Measurements from ENCODE around the gene ARHGAP35.
A peak's percentile ranks its signal among the peaks of the same experiment; 100 is the strongest.
"Not testable (repeated sequence)": the region's sequence is repeated elsewhere in the genome, so short reads cannot be mapped to it uniquely, and the experiment has no call there.

ARHGAP35 gene

GRCh38 chr19:46860846-46861690 is at the start of gene ARHGAP35:
TSS of gene ARHGAP35 (plus strand) at chr19:46860997. CDS start at chr19:46918676, 57,679 bp downstream.
- DNase-seq = no peak

DNA sequence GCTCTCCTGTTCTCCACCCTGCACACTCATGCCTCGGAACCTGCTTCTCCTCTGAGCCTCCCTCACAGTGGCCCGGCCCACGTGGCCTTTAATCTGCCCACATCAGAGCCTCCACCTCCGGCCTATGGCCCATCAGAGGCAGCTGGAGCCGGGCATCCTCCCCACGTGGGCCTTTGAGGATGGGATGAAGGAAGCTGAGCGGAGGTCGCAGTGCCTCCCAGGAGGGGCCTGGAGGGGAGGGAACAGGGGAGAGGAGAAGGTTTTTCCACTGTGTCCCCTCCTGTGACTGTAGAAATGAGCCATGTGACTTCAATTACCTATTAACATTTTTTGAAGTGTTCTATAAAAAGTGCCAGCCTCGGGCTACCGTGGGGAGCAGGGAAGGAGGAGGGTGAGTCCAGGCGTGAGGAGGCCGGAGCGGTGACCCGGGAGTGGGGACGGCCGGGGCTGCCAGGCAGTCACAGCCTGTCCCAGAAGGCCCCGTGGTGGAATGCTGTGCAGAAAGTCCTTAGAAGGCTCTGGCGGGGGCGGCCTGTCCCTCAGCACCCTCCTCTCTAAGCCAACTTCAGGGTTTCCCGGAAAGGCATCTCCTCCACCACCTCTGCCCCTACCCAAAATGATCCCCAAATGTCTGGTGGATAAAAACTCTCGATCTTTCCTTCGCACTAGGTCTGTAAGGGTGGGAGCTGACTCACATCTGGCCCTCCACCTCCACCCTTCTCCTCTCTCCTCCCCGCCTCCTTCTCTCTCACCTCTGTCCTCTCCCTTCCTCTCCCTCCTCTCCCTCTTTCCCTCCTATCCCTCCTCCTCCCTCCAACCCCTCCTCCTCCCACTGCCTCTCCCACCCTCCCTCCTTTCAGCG is 47.6 kb upstream of the ARHGAP35 start:
- DNase-seq = no peak

DNA sequence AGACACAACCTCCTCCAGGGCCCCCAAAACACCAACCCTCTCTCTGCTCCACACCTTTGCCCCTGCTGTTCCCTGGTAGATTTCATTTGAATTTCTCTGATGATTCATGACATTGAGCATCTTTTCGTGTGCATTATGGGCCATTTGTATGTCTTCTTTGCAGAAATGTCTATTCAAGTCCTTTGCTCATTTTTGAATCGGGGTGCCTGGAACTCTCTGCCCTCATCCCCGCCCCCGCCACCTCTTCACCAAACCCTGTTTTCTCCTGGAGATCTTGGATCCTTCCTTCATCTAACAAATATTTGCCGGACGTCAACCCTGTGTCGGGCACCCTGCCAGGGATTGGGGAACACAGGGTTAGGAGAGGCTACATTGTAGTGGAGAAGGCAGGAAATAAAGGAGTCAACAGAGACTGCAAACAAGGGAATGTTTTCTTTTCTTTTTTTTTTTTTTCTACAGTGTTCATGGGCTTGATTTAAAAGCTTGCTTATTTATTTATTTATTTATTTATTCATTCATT is 46.9 kb upstream of the ARHGAP35 start:
- DNase-seq = no peak

DNA sequence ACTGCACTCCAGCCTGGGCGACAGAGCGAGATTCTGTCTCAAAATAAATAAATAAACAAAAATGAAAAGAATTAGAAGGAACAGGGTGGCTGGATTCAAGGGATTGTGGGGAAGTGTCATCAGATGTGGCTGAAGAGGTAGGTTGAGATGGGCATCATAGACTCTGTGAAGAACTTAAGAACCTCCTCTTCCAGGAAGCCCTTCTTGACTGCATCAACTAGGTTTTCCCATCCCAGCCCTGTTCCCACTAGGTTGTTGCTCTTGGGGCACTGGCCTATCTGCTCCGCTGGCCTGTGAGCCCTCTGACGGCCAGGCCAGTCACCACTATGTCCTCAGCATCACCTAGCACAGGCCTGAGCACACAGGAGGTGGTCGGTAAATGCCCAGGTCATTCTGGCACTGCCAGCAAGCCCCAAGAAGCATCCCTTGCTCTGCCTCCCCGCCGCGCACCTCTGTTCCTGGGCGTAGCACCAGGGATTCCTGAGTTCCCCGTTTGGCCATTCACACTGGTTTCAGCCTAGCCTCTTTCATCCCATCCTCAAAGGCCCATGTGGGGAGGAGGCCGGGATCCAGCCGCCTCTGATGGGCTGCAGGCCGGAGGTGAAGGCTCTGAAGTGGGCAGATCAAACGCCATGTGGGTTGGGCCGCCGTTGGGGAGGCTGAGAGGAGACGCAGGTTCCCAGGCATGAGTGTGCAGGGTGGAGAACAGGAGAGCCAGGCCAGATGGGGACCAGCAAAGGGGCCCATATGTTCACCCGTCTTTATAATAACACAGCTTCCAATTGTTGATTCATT is 44.8 kb upstream of the ARHGAP35 start:
- no peak for DNase-seq

- DNase-seq = no peak
Measured at GRCh38 chr19:46818812-46819211, 42.0 kb upstream of the ARHGAP35 start.

DNA sequence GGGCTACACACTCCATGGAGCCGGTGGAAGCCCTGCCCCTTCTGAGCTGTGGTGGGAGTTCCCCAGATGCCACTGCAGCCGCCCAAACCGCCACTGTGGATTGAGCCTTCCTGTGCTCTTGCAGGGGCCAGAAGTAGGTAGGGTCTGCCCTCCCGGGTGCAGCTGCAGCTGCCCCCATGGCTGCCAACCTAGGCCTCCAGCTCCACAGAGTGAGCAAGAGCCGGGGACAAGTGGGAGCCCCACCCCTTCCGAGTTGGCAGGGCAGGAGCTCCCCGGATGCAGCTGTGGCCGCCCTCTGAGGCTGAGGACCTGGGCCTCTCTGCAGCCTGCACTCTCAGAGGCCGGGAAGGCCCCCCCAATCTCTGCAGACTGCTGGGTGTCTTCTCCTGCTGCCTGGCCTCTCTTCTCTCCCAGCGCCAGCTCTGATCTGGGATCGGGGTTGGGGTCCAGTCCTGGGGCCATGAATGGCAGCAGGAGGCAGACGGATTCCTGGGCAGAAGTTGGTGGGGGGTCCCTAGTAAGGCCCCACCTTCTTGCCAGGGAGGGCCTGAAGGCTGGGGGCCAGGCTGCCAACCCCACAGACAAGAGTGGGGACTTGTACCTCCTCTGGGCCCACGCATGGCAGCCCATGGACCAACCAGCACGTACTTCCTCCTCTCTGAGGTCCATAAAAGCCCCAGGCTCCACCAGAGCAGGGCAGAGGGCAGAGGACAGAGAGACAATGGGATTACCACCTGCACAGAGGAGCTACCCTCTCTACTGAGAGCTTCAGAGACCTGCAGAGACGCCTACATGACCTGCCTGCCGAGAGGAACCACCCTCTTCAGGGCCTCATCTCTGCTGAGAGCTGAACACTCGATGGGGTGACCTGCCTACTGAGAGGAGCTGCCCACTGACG is 39.0 kb upstream of the ARHGAP35 start:
- no peak for DNase-seq

DNA sequence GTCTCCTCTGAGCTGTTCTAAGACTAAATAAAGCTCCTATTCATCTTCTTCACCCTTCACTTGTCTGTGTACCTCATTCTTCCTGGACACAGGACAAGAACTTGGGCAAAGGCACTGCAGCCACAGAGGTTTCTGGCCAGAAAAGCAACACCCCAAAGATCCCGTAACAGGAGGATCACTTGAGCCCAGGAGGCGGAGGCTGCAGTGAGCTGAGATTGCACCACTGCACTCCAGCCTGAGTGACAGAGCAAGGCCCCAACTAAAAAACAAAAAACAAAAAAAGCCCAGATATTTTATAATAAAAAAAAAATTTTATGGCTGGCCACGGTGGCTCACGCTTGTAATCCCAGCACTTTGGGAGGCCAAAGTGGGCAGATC is 38.4 kb upstream of the ARHGAP35 start:
- not testable (repeated sequence) for DNase-seq

DNA sequence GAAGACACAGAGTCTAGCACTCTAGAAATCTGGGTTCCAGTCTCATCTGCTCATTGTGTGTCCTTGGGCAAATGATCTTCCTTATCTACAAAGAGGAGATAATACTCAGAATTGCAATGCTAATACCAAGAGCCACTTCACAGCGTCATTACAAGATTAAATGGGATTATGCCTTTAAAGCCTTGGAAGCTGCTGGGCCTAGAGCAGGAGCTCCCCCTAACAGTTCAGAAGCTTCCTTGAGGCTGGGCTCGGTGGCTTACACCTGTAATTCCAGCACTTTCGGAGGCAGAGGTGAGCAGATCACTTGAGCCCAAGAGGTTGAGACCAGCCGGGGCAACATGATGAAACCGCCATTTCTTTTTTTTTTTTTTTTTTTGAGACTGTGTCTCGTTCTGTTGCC is 37.7 kb upstream of the ARHGAP35 start:
- no peak for DNase-seq

- DNase-seq = no peak
Measured at GRCh38 chr19:46824890-46825730, 35.7 kb upstream of the ARHGAP35 start.

- DNase-seq = no peak
Measured at GRCh38 chr19:46825731-46826055, 35.1 kb upstream of the ARHGAP35 start.

GRCh38 chr19:46828484-46828883 is 32.3 kb upstream of the ARHGAP35 start:
- no peak for DNase-seq

DNA sequence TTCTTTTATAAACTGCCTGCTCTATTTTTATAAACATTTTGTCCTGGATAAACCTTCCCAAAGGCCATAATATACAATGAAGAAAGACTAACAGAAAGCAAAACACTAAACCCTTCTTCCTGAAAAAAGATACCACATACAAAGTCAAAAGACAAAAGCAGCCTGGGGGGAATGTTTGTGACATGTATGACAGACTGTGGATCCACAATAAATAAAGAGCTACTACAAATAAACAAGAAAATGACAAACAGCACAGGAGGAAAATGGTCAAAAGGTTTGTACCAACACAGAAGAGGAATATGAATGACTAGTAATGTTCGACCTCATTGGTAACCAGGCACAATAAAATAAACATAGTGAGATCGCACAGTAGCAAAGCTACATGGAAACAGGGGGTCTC is 29.9 kb upstream of the ARHGAP35 start:
- DNase-seq = no peak

GRCh38 chr19:46834121-46834520 is 26.7 kb upstream of the ARHGAP35 start:
- DNase-seq = no peak

- DNase-seq = no peak
Measured at GRCh38 chr19:46834984-46835383, 25.8 kb upstream of the ARHGAP35 start.

GRCh38 chr19:46838160-46838559 is 22.6 kb upstream of the ARHGAP35 start:
- no peak for DNase-seq

DNA sequence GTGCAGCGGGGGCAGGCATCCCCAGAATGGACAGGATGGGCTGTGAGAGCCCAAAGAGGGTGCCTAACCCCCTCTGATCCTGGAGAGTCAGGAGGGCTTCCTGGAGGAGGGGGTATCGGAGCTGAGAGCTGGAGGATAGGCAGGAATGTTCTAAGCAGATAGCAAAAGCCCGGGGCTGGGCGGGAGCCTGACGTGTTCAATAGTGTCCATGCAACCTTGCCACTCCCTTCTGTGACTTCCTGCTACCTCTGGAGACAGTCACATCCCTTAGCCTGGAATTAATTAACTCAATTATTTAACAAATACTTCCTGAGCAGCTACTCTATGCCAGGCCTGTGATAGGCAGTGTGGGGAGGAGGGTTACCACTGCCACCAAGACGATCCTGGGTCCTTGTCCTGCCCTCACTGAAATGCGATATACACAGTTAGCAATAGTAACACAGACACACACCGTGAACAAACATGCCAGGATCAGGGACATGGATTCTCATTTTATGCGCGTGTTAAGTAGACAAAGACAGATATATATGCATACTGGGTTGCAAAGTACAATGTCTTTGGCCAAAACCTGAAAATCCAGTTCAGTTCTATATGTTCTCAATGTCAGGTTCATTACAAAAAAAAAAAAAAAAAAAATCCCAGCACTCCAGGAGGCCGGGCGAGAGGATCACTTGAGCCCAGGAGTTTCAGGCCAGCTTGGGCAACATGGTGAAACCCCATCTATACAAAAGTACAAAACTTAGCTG is 20.9 kb upstream of the ARHGAP35 start:
- DNase-seq = no peak

DNA sequence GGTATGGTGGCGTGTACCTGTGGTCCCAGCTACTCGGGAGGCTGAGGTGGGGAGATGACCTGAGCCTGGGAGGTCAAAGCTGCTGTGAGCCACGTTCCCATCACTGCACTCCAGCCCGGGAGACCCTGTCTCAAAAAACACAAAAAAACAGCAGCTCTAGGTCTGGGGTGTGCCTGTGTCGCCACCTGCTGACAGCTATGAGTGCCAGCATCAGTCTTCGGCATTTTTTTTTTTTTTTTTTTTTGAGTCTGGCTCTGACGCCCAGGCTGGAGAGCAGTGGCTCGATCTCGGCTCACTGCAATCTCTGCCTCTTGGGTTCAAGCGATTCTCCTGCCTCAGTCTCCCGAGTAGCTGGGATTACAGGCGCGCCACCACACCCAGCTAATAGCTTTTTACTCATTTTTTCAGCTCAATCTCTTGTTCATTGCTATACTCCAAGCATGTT is 20.3 kb upstream of the ARHGAP35 start:
- DNase-seq = peak; percentile 39

- no peak for DNase-seq
Measured at GRCh38 chr19:46841458-46842083, 19.2 kb upstream of the ARHGAP35 start.

GRCh38 chr19:46842791-46843190 is 18.0 kb upstream of the ARHGAP35 start:
- no peak for DNase-seq

DNA sequence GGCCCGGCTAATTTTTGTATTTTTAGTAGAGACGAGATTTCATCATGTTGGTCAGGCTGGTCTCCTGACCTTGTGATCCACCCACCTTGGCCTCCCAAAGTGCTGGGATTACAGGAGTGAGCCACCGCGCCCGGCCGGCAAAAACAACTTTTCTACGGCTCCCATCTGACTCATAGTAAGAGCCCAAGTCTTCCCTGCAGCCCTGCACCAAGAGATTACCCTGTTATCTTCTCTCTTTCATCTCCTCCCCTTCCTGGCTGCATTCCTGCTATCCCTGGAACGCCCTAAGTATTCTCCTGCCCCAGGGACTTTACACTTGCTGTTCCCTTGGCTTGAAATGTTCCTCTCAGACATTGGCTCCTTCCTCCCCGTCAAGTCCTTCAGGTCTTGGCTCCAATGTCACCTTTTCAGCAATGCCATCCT is 16.7 kb upstream of the ARHGAP35 start:
- DNase-seq = no peak
